Measurements from ENCODE around the gene GPRIN2. TPM values are rescaled to one million over a fixed set of nuclear protein-coding genes. Genes with fewer than 3 reads are reported as not detected.
A peak's percentile ranks its signal among the peaks of the same experiment; 100 is the strongest.

Gene GPRIN2
- total RNA-seq, 4 donors from 2014 or later, result 0.46 to 0.50 TPM; not detected in 2

DNA sequence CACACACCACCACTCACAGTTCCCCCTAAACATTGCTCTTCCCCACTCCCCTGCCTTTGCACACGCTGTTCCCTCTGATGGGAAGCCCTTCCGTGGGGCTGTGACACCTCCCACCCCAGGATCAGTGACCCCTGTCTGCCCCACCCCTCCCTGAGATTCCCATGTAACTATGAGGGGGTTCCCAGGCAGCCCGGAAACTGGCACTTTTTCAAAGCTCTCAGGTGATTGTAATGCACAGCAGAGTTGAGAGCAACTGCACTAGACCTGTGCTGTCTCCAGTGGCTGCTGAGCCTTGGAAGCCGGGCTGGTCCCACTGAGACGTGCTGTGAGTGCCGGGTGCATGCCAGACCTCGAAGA lies 29.8 kb downstream of the GPRIN2 start:
- DNase-seq (ENCODE audit: low spot score), result peak; percentile 20
- ATAC-seq (ENCODE audit: low FRiP score), result no peak
- TF ChIP-seq, protein P1, sequence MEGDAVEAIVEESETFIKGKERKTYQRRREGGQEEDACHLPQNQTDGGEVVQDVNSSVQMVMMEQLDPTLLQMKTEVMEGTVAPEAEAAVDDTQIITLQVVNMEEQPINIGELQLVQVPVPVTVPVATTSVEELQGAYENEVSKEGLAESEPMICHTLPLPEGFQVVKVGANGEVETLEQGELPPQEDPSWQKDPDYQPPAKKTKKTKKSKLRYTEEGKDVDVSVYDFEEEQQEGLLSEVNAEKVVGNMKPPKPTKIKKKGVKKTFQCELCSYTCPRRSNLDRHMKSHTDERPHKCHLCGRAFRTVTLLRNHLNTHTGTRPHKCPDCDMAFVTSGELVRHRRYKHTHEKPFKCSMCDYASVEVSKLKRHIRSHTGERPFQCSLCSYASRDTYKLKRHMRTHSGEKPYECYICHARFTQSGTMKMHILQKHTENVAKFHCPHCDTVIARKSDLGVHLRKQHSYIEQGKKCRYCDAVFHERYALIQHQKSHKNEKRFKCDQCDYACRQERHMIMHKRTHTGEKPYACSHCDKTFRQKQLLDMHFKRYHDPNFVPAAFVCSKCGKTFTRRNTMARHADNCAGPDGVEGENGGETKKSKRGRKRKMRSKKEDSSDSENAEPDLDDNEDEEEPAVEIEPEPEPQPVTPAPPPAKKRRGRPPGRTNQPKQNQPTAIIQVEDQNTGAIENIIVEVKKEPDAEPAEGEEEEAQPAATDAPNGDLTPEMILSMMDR (IDR thresholded peaks at IDR 0.05), result no peak

DNA sequence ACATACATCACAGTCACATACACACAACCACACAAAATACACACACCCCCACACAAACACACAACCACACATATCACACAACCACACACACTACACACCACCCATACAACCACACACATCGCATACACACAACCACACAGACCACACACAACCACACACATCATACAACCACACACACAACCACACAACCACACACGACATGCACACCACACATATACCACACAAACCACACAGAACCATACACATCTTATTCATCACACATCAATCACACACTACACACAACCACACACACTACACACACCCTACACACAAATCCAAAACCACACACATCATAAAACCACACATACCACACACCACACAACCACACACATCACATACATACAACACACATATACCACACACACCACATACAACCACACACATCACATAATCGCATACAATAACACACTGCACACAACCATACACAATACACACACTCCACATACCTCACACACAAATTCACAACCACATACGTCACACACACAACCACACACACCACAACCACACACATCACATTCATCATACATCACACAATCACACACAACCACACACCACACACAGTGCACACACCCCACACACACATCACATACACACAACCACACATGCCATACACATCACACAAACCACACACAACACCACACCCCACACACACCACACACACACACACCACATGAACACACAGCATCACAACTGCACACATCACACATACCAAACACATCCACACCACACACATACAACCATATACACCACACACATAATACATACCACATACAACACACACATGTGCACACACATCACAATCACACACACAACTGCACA lies 30.4 kb downstream of the GPRIN2 start:
- ATAC-seq (ENCODE audit: low FRiP score) (no peak), DNase-seq (ENCODE audit: low spot score) (peak; percentile 18)
- TF ChIP-seq, protein P1 (IDR thresholded peaks at IDR 0.05), result no peak

DNA sequence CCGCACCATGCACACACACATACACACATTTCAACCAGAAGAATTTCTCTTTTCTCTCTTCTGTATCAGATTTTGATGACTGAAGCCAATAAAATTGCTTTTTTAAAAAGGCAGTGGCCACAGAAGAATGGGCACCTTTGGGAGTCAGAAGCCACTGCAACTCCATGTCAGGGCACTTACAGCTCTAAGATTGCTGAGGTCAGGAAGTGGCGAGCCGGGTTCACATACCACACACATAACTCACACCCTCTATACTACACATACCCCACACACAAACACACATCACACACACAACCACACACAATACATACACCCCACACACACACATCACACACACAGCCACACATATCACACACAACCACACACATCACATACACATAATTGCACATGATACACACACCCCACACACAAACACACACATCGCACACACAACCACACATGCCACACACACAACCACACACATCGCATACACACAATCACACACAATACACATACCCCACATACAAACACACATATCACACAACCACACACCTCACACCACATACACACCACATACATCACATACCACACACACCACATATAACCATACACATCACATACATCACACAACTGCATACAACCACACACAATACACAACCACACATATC lies 31.2 kb downstream of the GPRIN2 start:
- DNase-seq (ENCODE audit: low spot score) (peak; percentile 11), ATAC-seq (ENCODE audit: low FRiP score) (no peak)
- TF ChIP-seq, protein P1 (IDR thresholded peaks at IDR 0.05), result no peak

DNA sequence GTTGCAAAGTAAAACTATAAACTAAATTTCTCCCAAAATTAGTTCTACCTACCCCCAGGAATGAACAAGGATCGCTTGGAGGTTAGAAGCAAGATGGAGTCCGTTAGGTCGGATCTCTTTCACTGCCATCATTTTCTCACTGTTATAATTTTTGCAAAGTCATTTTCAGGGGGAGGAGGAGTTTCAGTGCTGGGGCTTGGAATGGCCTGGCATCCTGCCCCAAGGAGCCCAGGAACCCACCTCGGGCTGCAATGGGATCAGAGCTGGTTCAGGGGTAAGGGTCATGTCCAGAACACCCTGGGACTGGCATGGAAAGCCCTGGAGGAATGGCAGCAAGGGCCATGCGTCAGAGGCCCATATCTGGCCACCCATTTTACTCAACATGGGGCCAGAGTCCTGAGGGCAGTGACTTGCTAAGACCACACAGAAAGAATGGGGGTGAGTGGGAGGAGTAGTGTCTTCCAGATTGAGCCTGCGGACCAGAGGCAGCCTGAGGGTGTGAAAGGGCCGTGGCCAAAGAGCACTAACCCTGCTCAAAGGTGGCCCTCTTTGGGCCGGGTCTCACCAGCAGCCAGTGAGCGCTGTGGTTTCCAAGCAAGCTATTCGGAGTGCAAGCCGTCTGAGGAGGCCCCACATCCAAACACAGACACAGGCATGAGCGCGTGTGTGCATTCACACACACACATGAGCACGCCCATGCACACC lies 31.8 kb downstream of the GPRIN2 start:
- DNase-seq (ENCODE audit: low spot score) (peak; percentile 22), ATAC-seq (ENCODE audit: low FRiP score) (no peak)
- TF ChIP-seq, protein P1 (IDR thresholded peaks at IDR 0.05), result no peak

DNA sequence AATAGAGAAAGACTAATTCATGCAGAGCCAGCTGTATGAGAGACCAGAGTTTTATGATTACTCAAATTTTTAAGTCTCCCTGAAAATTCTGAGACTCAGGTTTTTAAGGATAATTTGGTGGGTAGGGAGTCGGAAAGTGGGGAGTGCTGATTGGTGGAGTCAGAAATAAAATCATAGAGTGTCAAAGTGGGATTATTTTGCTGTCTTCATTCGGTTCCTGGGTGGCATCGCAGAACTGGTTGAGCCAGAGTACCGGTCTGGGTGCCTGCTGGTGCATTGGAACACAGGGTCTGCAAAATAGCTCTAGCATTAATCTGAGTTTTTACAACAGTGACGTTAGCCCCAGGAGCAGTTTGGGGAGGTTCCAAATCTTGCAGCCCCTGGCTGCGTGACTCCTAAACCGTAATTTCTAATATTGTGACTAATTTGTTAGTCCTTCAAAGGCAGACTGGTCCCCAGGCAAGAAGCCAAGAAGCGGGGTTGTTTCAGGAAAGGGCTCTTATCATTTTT lies 32.4 kb downstream of the GPRIN2 start:
- DNase-seq (ENCODE audit: low spot score), result peak; percentile 48
- ATAC-seq (ENCODE audit: low FRiP score), result peak; percentile 37
- TF ChIP-seq, protein P1 (IDR thresholded peaks at IDR 0.05), result no peak

DNA sequence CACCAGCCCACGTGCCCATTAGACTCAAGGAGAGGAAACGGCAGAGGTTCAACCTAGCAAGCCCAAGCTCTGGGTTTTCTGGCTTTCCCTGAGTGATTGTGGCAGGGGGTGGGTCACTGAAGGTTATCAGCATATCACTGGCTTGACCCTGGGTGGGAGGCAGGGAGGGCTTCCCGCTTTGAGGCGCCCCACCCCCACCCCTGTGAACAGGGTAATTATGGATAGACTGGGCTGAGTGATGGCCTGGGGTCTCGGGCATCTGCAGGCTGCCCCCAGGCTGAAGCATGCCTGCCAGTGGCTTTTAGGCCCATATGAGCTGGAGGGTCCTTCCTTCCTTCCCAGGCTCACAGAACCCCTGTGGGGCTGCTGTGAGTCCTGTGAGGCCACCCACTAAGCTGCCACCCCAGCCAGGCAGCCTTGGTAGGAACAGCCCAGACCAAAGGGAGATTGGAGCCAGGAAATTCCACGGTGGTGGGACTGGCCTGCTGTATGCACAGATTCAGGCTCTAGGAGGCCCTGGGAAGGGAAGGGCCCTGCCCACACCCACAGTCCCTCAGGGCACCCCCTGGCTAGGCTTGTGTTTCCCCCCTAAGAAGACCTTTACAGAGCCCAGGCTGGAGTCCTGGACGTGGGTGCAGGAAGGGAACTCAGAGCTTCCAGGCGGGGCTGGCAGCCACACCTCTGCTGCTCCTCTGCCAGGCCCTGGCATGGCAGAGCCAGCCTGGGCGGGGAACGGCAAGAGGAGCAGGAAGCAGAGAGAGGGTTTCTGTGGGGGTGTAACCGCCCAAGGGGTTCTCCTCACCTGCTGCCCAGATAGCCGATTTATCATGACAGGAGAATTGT lies 33.1 kb downstream of the GPRIN2 start:
- TF ChIP-seq, protein P1 (IDR thresholded peaks at IDR 0.05), result no peak
- ATAC-seq (ENCODE audit: low FRiP score) (peak; percentile 48), DNase-seq (ENCODE audit: low spot score) (peak; percentile 20)

Measured in omental fat pad (tissue), 4 donors.